ENCODE data around the gene SARS2. TPM values are rescaled to one million over a fixed set of nuclear protein-coding genes. Genes with fewer than 3 reads are reported as not detected.

SARS2 gene
- total RNA-seq, 1 experiment from 2014 or later: 15.4 TPM

Other genes with a start within 250 kb of the SARS2 start
- 1.0 TPM in 2 replicates for gene CAPN12, start 186.3 kb downstream of the SARS2 start, total RNA-seq (2014; rRNA removed; shearing (Covaris generic))
- not detected in 2 replicates for gene LGALS7, start 157.2 kb downstream of the SARS2 start, total RNA-seq (2014; rRNA removed; shearing (Covaris generic))
- not detected in 2 replicates for gene LGALS7B, start 141.6 kb downstream of the SARS2 start, total RNA-seq (2014; rRNA removed; shearing (Covaris generic))
- not detected in 2 replicates for gene LGALS4, start 117.8 kb downstream of the SARS2 start, total RNA-seq (2014; rRNA removed; shearing (Covaris generic))
- 31.9 and 33.0 TPM in 2 replicates for gene ECH1, start 99.0 kb downstream of the SARS2 start, total RNA-seq (2014; rRNA removed; shearing (Covaris generic))
- gene HNRNPL, start 80.8 kb downstream of the SARS2 start, total RNA-seq (2014; rRNA removed; shearing (Covaris generic)): 208 and 271 TPM in 2 replicates
- 0.57 and 1.0 TPM in 2 replicates for gene RINL, start 52.5 kb downstream of the SARS2 start, total RNA-seq (2014; rRNA removed; shearing (Covaris generic))
- 63.3 and 77.1 TPM in 2 replicates for gene SIRT2, start 31.1 kb downstream of the SARS2 start, total RNA-seq (2014; rRNA removed; shearing (Covaris generic))
- gene NFKBIB, start 30.8 kb downstream of the SARS2 start, total RNA-seq (2014; rRNA removed; shearing (Covaris generic)): 16.5 and 27.5 TPM in 2 replicates
- gene CCER2, start 18.6 kb downstream of the SARS2 start, total RNA-seq (2014; rRNA removed; shearing (Covaris generic)): not detected in 2 replicates
- 57.5 and 76.6 TPM in 2 replicates for gene MRPS12, start 181 bp upstream of the SARS2 start, total RNA-seq (2014; rRNA removed; shearing (Covaris generic))
- 10.8 and 15.3 TPM in 2 replicates for gene FBXO17, start 45.0 kb upstream of the SARS2 start, total RNA-seq (2014; rRNA removed; shearing (Covaris generic))
- gene FBXO27, start 101.8 kb upstream of the SARS2 start, total RNA-seq (2014; rRNA removed; shearing (Covaris generic)): 6.7 and 10.6 TPM in 2 replicates
- 0.89 and 1.7 TPM in 2 replicates for gene ACP7, start 153.6 kb upstream of the SARS2 start, total RNA-seq (2014; rRNA removed; shearing (Covaris generic))
- gene PAK4, start 195.0 kb upstream of the SARS2 start, total RNA-seq (2014; rRNA removed; shearing (Covaris generic)): 6.1 and 10.9 TPM in 2 replicates